H1 (cell line): Measurements from ENCODE around the gene ARL5C. TPM values are rescaled to one million over a fixed set of nuclear protein-coding genes. Genes with fewer than 3 reads are reported as not detected.

ENCODE experiments used
- CTCF ChIA-PET: fragments of 300-600 bp; sonication (Branson Sonifier 250); formaldehyde crosslinking; loops from one replicate; lab custom pipeline; 2021; ENCODE audit not compliant: partially characterized antibody; lab: Charles Lee
- POLR2A ChIA-PET: fragments of 300-600 bp; sonication (Branson Sonifier 250); formaldehyde crosslinking; loops from one replicate; lab custom pipeline; 2021; ENCODE audit warnings: inconsistent platforms; ENCODE audit not compliant: partially characterized antibody; lab: Charles Lee
- DNase-seq, 2 experiments: peaks; one replicate each; pipeline versions ENCODE4 v3.0.0 to v3.0.0-alpha.2; 2010 to 2022; ENCODE audit warnings: low spot score in 2 of 2, low read depth in 1 of 2, mixed read lengths in 1 of 2
- FAIRE-seq: peaks from 2 replicates; lab custom pipeline; 2011; peaks lifted over from hg19 to GRCh38; lab: Jason Lieb, UNC
- H2AFZ ChIP-seq: 2 replicates; pipeline ENCODE4 v1.8.1; 2012; ENCODE audit warnings: low read length, inconsistent platforms
- H2AK5ac ChIP-seq: 2 replicates; pipeline ENCODE4 v1.6.1; 2013; ENCODE audit warnings: low read depth, low read length
- H2BK120ac ChIP-seq: replicated peaks from 2 replicates; pipeline ENCODE3; 2013; ENCODE audit warnings: low read depth, low read length, inconsistent platforms
- H2BK12ac ChIP-seq: 2 replicates; pipeline ENCODE4 v1.6.1; 2013; ENCODE audit warnings: low read depth, low read length
- H2BK15ac ChIP-seq: 2 replicates; pipeline ENCODE4 v1.6.1; 2013; ENCODE audit warnings: low read length
- H2BK20ac ChIP-seq: 2 replicates; pipeline ENCODE4 v1.6.1; 2013; ENCODE audit warnings: low read length
- H2BK5ac ChIP-seq: 2 replicates; pipeline ENCODE4 v1.6.1; 2013; ENCODE audit warnings: low read depth, low read length
- H3K14ac ChIP-seq: 2 replicates; pipeline ENCODE4 v1.6.1; 2013; ENCODE audit warnings: inconsistent platforms; ENCODE audit not compliant: insufficient read length
- H3K18ac ChIP-seq: 2 replicates; pipeline ENCODE4 v1.6.1; 2013; ENCODE audit warnings: low read length; ENCODE audit errors: extremely low read depth
- H3K23ac ChIP-seq: 2 replicates; pipeline ENCODE4 v1.6.1; 2013; ENCODE audit warnings: inconsistent platforms; ENCODE audit not compliant: insufficient read length
- H3K23me2 ChIP-seq: 2 replicates; pipeline ENCODE4 v1.6.1; 2013; ENCODE audit warnings: low read depth, low read length
- H3K27ac ChIP-seq: 2 replicates; pipeline ENCODE4 v1.6.1; 2011; ENCODE audit warnings: low read depth, low read length, inconsistent platforms
- H3K27me3 ChIP-seq, 4 experiments: replicated peaks in 1 of 4; 1 replicate in 1 of 4; 2 replicates in 3 of 4; pipeline versions ENCODE4 v1.6.1 to v1.8.1; 2011 to 2013; ENCODE audit warnings: low read length in 3 of 4, mild to moderate bottlenecking in 3 of 4, inconsistent platforms in 2 of 4, mixed read lengths in 2 of 4, moderate library complexity in 1 of 4; ENCODE audit not compliant: control insufficient read depth in 3 of 4, insufficient read depth in 3 of 4; ENCODE audit errors: extremely low read depth in 1 of 4
- H3K36me3 ChIP-seq, 4 experiments: 2 replicates each; pipeline versions ENCODE4 v1.6.1 to v1.8.1; 2011 to 2013; ENCODE audit warnings: mild to moderate bottlenecking in 4 of 4, low read length in 3 of 4, moderate library complexity in 2 of 4, control low read depth in 1 of 4, inconsistent platforms in 1 of 4; ENCODE audit not compliant: insufficient read depth in 4 of 4, control insufficient read depth in 2 of 4
- H3K4ac ChIP-seq: replicated peaks from 2 replicates; pipeline ENCODE3; 2013; ENCODE audit warnings: low read length, low read depth, mixed read lengths, inconsistent platforms; ENCODE audit not compliant: insufficient read length
- H3K4me1 ChIP-seq, 4 experiments: replicated peaks in 1 of 4; 1 replicate in 1 of 4; 2 replicates in 3 of 4; pipeline versions ENCODE4 v1.6.1 to v1.8.1; 2011 to 2013; ENCODE audit warnings: low read length in 3 of 4, inconsistent platforms in 2 of 4, mixed read lengths in 1 of 4; ENCODE audit not compliant: insufficient read depth in 4 of 4, control insufficient read depth in 3 of 4
- H3K4me2 ChIP-seq, 2 experiments: 2 replicates each; pipeline versions ENCODE4 v1.6.1 to v1.8.1; 2011 to 2013; ENCODE audit warnings: low read depth in 2 of 2, low read length in 2 of 2, control low read depth in 1 of 2, inconsistent platforms in 1 of 2, mild to moderate bottlenecking in 1 of 2; ENCODE audit not compliant: insufficient read depth in 1 of 2
- H3K4me3 ChIP-seq, 4 experiments: fragments of 200-600, 300-600 bp in 1 of 4; sonication (generic), shearing (Covaris generic), sonication (Bioruptor Twin) in 1 of 4; 2 replicates each; pipeline versions ENCODE4 v1.5.1 to v1.8.1; 2011 to 2016; ENCODE audit warnings: low read length in 4 of 4, low read depth in 3 of 4, control low read depth in 2 of 4, inconsistent platforms in 2 of 4, mild to moderate bottlenecking in 2 of 4, mixed read lengths in 1 of 4, moderate library complexity in 1 of 4; ENCODE audit not compliant: insufficient read depth in 2 of 4; ENCODE audit errors: extremely low read depth in 1 of 4
- H3K56ac ChIP-seq: replicated peaks from 2 replicates; pipeline ENCODE3; 2013; ENCODE audit warnings: low read depth, mild to moderate bottlenecking, mixed read lengths, low read length, inconsistent platforms; ENCODE audit not compliant: insufficient read length
- H3K79me1 ChIP-seq: 2 replicates; pipeline ENCODE4 v1.6.1; 2013; ENCODE audit warnings: low read depth, low read length, control low read depth
- H3K79me2 ChIP-seq, 2 experiments: 2 replicates each; pipeline versions ENCODE4 v1.6.1 to v1.8.1; 2012 to 2013; ENCODE audit warnings: low read length in 2 of 2, mild to moderate bottlenecking in 2 of 2, inconsistent platforms in 1 of 2; ENCODE audit not compliant: insufficient read depth in 2 of 2, control insufficient read depth in 1 of 2
- H3K9ac ChIP-seq, 4 experiments: replicated peaks in 1 of 4; 1 replicate in 1 of 4; 2 replicates in 3 of 4; pipeline versions ENCODE4 v1.6.1 to v1.8.1; 2011 to 2013; ENCODE audit warnings: low read depth in 3 of 4, low read length in 3 of 4, control low read depth in 2 of 4, mild to moderate bottlenecking in 2 of 4, moderate library complexity in 2 of 4, inconsistent platforms in 1 of 4; ENCODE audit errors: extremely low read depth in 1 of 4
- H3K9me3 ChIP-seq, 2 experiments: 2 replicates each; pipeline versions ENCODE4 v1.6.1 to v1.8.1; 2012 to 2013; ENCODE audit warnings: mild to moderate bottlenecking in 2 of 2, moderate library complexity in 2 of 2, control low read depth in 1 of 2, inconsistent platforms in 1 of 2, low read depth in 1 of 2, low read length in 1 of 2, mixed read lengths in 1 of 2; ENCODE audit not compliant: insufficient read depth in 2 of 2
- H4K20me1 ChIP-seq, 2 experiments: replicated peaks in 1 of 2; 2 replicates each; pipeline versions ENCODE3 to v1.8.1; 2011 to 2013; ENCODE audit warnings: inconsistent platforms in 2 of 2, low read length in 2 of 2, mild to moderate bottlenecking in 1 of 2; ENCODE audit not compliant: insufficient read depth in 2 of 2, control insufficient read depth in 1 of 2
- H4K5ac ChIP-seq: 2 replicates; pipeline ENCODE4 v1.6.1; 2013; ENCODE audit warnings: low read length, low read depth, mixed read lengths, inconsistent platforms; ENCODE audit not compliant: insufficient read length
- H4K8ac ChIP-seq: 2 replicates; pipeline ENCODE4 v1.8.0; 2013; ENCODE audit warnings: mild to moderate bottlenecking, moderate library complexity, low read length, inconsistent platforms; ENCODE audit not compliant: insufficient read depth; ENCODE audit errors: extremely low read depth
- H4K91ac ChIP-seq: replicated peaks from 2 replicates; pipeline ENCODE3; 2013; ENCODE audit warnings: low read length, mixed read lengths, inconsistent platforms; ENCODE audit not compliant: insufficient read length
- CBX5 ChIP-seq: fragments of 300-800, 300-1000 bp; sonication (generic); IDR thresholded peaks from 2 replicates; pipeline ENCODE4 v1.7.1; 2016; ENCODE audit warnings: antibody characterized with exemption, low read length, low read depth
- WGBS, 2 experiments: shearing (Covaris generic) in 1 of 2; methylation state at CpG; one replicate each; pipeline versions ENCODE4 v1.1.6 to v1.1.7; 2013 to 2015; ENCODE audit warnings: low lambda C conversion rate in 2 of 2, mixed read lengths in 2 of 2, inconsistent platforms in 1 of 2, low coverage in 1 of 2, missing lambda C conversion rate in 1 of 2; ENCODE audit not compliant: insufficient replicate concordance in 2 of 2, insufficient coverage in 1 of 2, insufficient read length in 1 of 2; ENCODE audit errors: extremely low coverage in 1 of 2, missing lambda C conversion rate in 1 of 2; 5-methylcytosine and 5-hydroxymethylcytosine counted together
- polyA plus RNA-seq, 7 experiments: library from polyadenylated mRNA; depleted of rRNA in 3 of 7; stranded (reverse) in 5 of 7; unstranded in 2 of 7; fragments of >200 nt in 5 of 7; fragments of 200-250 nt in 2 of 7; gene quantifications; 1 replicate in 5 of 7; 2 replicates in 1 of 7; 4 replicates in 1 of 7; pipeline versions ENCODE4 v1.2.1 to v1.2.3, GENCODE V29; 2011 to 2013; ENCODE audit warnings: missing spikeins in 2 of 7, mixed read lengths in 2 of 7
- total RNA-seq: library from RNA; stranded (reverse); fragmentation: NEBNext Ultra II Directional; extraction: Animal tissue kit (Norgen Biotek cat#: 25700); gene quantifications from 2 replicates; pipeline ENCODE4 v1.2.1, GENCODE V29; 2021

Gene ARL5C
- total and polyA plus RNA-seq, 2 of the 8 experiments (the other 6 are each of a cell fraction or from before 2014, with no cell fraction given) = not detected

GRCh38 chr17:39114723-39115122, 51.2 kb downstream of the ARL5C start:
- DNase-seq (no peak), FAIRE-seq (no peak)
- H2BK15ac ChIP-seq = no peak overlapping the region
- no peak overlapping the region for H3K4ac ChIP-seq
- no peak overlapping the region for H2BK5ac ChIP-seq
- H3K9me3 ChIP-seq = no peaks in the 10 kb centered on the region
- H4K8ac ChIP-seq = no peak overlapping the region; the same call in 1 of the 2 replicates
- no peaks in the 10 kb centered on the region for H3K36me3 ChIP-seq
- no peaks in the 10 kb centered on the region; a peak in 2 of 7 replicates for H3K27me3 ChIP-seq
- CTCF ChIA-PET = interaction anchor here (0.7 to 2.1 kb wide), 10 partner anchors 9 to 132 kb away, joined by 3 to 10 read pairs (median 4); no protein-coding TSS in a partner anchor
- H4K20me1 ChIP-seq = no peaks in the 10 kb centered on the region
- H3K9ac ChIP-seq = peak overlapping the region in 1 of 4 experiments; percentile 13; a peak in 2 of 7 replicates
- H3K23ac ChIP-seq = no peak overlapping the region
- WGBS, 2 experiments = 91% methylated on average over 14 of the region's 14 CpGs; no CpG with 5 or more reads in 1 of the 2 experiments
- no peaks in the 10 kb centered on the region for H3K23me2 ChIP-seq
- H2BK20ac ChIP-seq = no peak overlapping the region
- no peak overlapping the region for H3K14ac ChIP-seq
- H4K91ac ChIP-seq = no peak overlapping the region
- H3K18ac ChIP-seq = no peak overlapping the region
- no peaks in the 10 kb centered on the region for H3K79me1 ChIP-seq
- H3K4me2 ChIP-seq = no peak overlapping the region
- no peak overlapping the region for H3K4me3 ChIP-seq
- no peak overlapping the region for H3K27ac ChIP-seq
- POLR2A ChIA-PET = interaction anchor here (0.8 to 3.7 kb wide), 3 partner anchors 9 to 39 kb away, joined by 3 to 15 read pairs (median 5); no protein-coding TSS in a partner anchor
- H3K79me2 ChIP-seq = no peaks in the 10 kb centered on the region
- H2AFZ ChIP-seq = no peak overlapping the region
- H3K4me1 ChIP-seq = peaks cover 0 to 2% (median 0%) of the 10 kb centered on the region in 4 experiments; a peak in 1 of 7 replicates
- H4K5ac ChIP-seq = no peak overlapping the region
- H2BK120ac ChIP-seq = no peak overlapping the region
- no peak overlapping the region for H2AK5ac ChIP-seq
- no peak overlapping the region for H3K56ac ChIP-seq
- H2BK12ac ChIP-seq = no peak overlapping the region
- TF ChIP-seq CBX5 = no peak
